Panc1 (cell line): ENCODE data around the gene HYAL2. TPM values are rescaled to one million over a fixed set of nuclear protein-coding genes. Genes with fewer than 3 reads are reported as not detected.

ENCODE experiments used
- ATAC-seq: fragments of 200-7000 bp; cut with Tn5 transposase; 2 replicates; pipeline ENCODE4 v1.9.1; 2020; ENCODE audit warnings: mild to moderate bottlenecking, moderate library complexity
- BruUV-seq: library from RNA; stranded (reverse); fragments of 400-500 nt; replicated peaks from 2 replicates; lab custom pipeline; 2021; lab: Mats Ljungman, UMichigan
- CTCF ChIA-PET: fragments of 300-600 bp; sonication (Branson Sonifier 250); formaldehyde crosslinking; loops from one replicate; lab custom pipeline; 2022; ENCODE audit warnings: antibody characterized with exemption; lab: Charles Lee
- POLR2A ChIA-PET: fragments of 300-600 bp; sonication (Branson Sonifier 250); formaldehyde crosslinking; loops from one replicate; lab custom pipeline; 2022; ENCODE audit warnings: antibody characterized with exemption; lab: Charles Lee
- DNase-seq: peaks from one replicate; pipeline ENCODE4 v3.0.0-alpha.2; 2010; ENCODE audit warnings: low read depth, low spot score
- H3K27ac ChIP-seq: 2 replicates; pipeline ENCODE4 v1.5.1; 2011; ENCODE audit warnings: mild to moderate bottlenecking, low read length, inconsistent platforms
- H3K27me3 ChIP-seq: fragments of 200-500 bp; sonication (Bioruptor generic); 2 replicates; pipeline ENCODE4 v1.6.0; 2014; ENCODE audit warnings: low read length, inconsistent platforms; ENCODE audit not compliant: control insufficient read depth, insufficient read depth
- H3K36me3 ChIP-seq: fragments of 200-500 bp; sonication (Bioruptor generic); 2 replicates; pipeline ENCODE4 v1.5.1; 2014; ENCODE audit warnings: inconsistent platforms, mild to moderate bottlenecking, low read length, moderate library complexity; ENCODE audit not compliant: control insufficient read depth, insufficient read depth
- H3K4me1 ChIP-seq: 2 replicates; pipeline ENCODE4 v1.5.1; 2011; ENCODE audit warnings: inconsistent platforms, mild to moderate bottlenecking, low read length, moderate library complexity; ENCODE audit not compliant: control insufficient read depth, insufficient read depth
- H3K4me3 ChIP-seq, 2 experiments: 2 replicates each; pipeline ENCODE4 v1.5.1; 2011 to 2012; ENCODE audit warnings: low read depth in 2 of 2, low read length in 2 of 2, mild to moderate bottlenecking in 2 of 2, inconsistent platforms in 1 of 2, moderate library complexity in 1 of 2
- H3K9me3 ChIP-seq: fragments of 200-500 bp; sonication (Bioruptor generic); 2 replicates; pipeline ENCODE4 v1.5.1; 2014; ENCODE audit warnings: low read depth, mild to moderate bottlenecking, inconsistent platforms, low read length, moderate library complexity; ENCODE audit not compliant: control insufficient read depth, insufficient read depth
- POLR2AphosphoS5 ChIP-seq: IDR thresholded peaks from 2 replicates; pipeline ENCODE4 v1.6.1; 2012; ENCODE audit warnings: mild to moderate bottlenecking, low read depth, low read length, moderate library complexity
- SIN3A ChIP-seq: IDR thresholded peaks from 2 replicates; pipeline ENCODE4 v1.6.1; 2012; ENCODE audit warnings: low read depth, mild to moderate bottlenecking, low read length, moderate library complexity, borderline replicate concordance; ENCODE audit not compliant: insufficient read depth
- TCF7L2 ChIP-seq: IDR thresholded peaks from 2 replicates; pipeline ENCODE4 v1.6.1; 2011; ENCODE audit warnings: mild to moderate bottlenecking, low read depth, low read length, inconsistent platforms
- in situ Hi-C: cut with HindIII; loops from 2 replicates; pipeline ENCODE4 v1.10.0; 2016; ENCODE audit warnings: low sequenced_read_pairs, low pct_unique_long_range_greater_than_20kb
- intact Hi-C: fragments of 100-400 bp; cut with micrococcal nuclease; formaldehyde crosslinking; loops from one replicate; pipeline ENCODE4 v1.10.0; 2022; ENCODE audit not compliant: unreplicated experiment
- total RNA-seq: library from RNA; stranded (reverse); gene quantifications from one replicate; pipeline ENCODE4 v1.2.1, GENCODE V29; 2021; ENCODE audit not compliant: unreplicated experiment
- TF ChIP-seq, protein P1 (sequence below), 2 experiments: IDR thresholded peaks; 2 replicates each; pipeline ENCODE4 v1.6.1; 2011 to 2012; ENCODE audit warnings: low read depth in 2 of 2, control low read depth in 1 of 2, low read length in 1 of 2, mild to moderate bottlenecking in 1 of 2, moderate library complexity in 1 of 2; ENCODE audit not compliant: insufficient read depth in 1 of 2
- TF ChIP-seq, protein P2 (sequence below): fragments of 450-650 bp; IDR thresholded peaks from 2 replicates; pipeline ENCODE4 v1.5.1; 2017; ENCODE audit warnings: mild to moderate bottlenecking

The HYAL2 gene
- total RNA-seq, 1 experiment from 2014 or later: 41.5 TPM

DNA sequence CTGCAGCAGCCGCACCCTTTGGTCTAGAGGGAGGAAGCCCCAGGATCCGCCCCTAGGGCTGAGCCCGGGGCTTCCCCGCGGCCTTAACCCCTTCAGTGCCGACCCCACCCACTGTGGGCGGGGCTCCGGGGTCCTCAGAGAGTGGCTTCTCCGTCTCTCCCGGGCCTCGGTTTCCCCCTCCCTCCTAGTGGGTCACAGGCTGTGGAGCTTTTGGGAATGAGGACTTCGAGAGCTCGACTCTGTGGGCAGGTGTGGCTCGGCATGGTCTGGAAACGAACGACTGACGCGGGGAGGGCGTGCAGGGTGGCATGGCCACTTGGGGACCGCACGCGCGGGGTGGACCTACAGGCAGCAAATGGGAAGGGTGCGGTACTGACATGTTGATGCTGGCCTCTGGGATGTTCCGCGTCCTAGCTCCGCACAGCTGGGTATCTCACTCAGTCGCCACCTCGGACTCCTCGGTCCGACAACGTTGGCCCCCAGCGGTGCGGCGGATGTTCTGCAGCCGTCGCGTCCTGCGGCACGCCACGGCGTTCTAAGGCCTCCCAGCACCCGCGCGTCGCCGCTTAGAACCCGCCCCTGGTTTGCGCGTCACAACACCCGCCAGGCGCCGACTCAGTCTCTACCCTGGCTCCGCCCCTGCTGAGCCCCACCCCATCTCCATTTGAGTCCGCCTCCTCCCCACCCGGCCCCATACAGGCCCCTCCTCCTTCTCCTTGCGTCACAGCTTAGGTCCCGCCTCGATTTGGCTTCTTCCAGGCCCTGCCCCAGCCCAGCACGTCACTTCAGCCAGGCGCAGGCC, 23.5 kb downstream of the HYAL2 start, which contains the start of the genes HYAL3 and NAA80:
Gene HYAL3, minus strand, starts transcription at position 570 of the 802 bp plus-strand sequence. CDS start 3,803 bp downstream, outside the sequence.
Gene NAA80, minus strand, starts transcription at position 570 of the 802 bp plus-strand sequence. CDS start 1,942 bp downstream, outside the sequence.
- Histone ChIP-seq H3K36me3 (no peaks in the 10 kb centered on the region), H3K9me3 (no peaks in the 10 kb centered on the region), H3K4me1 (peaks cover 4% of the 10 kb centered on the region), H3K4me3 (peak within 1 kb of the TSS; percentile 65 to 77), H3K27ac (peak within 1 kb of the TSS; percentile 79), H3K27me3 (no peaks in the 10 kb centered on the region)
- intact Hi-C loops: no loop called here
- DNase-seq: peak; percentile 92
- no TSS peak for BruUV-seq
- CTCF ChIA-PET: interaction anchor here (0.6 to 0.7 kb wide), 3 partner anchors 26 to 1203 kb away, joined by 4 to 6 read pairs (median 4); no protein-coding TSS in a partner anchor
- ATAC-seq: peak; percentile 93
- TF ChIP-seq TCF7L2 (no peak), SIN3A (no peak; the same call in 1 of the 2 replicates), POLR2AphosphoS5 (no peak)
- TF ChIP-seq, protein P1, sequence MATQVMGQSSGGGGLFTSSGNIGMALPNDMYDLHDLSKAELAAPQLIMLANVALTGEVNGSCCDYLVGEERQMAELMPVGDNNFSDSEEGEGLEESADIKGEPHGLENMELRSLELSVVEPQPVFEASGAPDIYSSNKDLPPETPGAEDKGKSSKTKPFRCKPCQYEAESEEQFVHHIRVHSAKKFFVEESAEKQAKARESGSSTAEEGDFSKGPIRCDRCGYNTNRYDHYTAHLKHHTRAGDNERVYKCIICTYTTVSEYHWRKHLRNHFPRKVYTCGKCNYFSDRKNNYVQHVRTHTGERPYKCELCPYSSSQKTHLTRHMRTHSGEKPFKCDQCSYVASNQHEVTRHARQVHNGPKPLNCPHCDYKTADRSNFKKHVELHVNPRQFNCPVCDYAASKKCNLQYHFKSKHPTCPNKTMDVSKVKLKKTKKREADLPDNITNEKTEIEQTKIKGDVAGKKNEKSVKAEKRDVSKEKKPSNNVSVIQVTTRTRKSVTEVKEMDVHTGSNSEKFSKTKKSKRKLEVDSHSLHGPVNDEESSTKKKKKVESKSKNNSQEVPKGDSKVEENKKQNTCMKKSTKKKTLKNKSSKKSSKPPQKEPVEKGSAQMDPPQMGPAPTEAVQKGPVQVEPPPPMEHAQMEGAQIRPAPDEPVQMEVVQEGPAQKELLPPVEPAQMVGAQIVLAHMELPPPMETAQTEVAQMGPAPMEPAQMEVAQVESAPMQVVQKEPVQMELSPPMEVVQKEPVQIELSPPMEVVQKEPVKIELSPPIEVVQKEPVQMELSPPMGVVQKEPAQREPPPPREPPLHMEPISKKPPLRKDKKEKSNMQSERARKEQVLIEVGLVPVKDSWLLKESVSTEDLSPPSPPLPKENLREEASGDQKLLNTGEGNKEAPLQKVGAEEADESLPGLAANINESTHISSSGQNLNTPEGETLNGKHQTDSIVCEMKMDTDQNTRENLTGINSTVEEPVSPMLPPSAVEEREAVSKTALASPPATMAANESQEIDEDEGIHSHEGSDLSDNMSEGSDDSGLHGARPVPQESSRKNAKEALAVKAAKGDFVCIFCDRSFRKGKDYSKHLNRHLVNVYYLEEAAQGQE (IDR thresholded peaks at IDR 0.05; ENCODE audit: insufficient read depth in 1 of 2, low read depth in 2 of 2, low read length in 1 of 2): 0 out of 4 replicates have a peak, but pooled peaks of 1 of the 2 experiments have one; percentile 16
- in situ Hi-C loops: no loop called here
- POLR2A ChIA-PET: interaction anchor here (0.6 to 0.7 kb wide), 3 partner anchors 16 to 369 kb away, joined by 3 to 10 read pairs (median 6); no protein-coding TSS in a partner anchor

DNA sequence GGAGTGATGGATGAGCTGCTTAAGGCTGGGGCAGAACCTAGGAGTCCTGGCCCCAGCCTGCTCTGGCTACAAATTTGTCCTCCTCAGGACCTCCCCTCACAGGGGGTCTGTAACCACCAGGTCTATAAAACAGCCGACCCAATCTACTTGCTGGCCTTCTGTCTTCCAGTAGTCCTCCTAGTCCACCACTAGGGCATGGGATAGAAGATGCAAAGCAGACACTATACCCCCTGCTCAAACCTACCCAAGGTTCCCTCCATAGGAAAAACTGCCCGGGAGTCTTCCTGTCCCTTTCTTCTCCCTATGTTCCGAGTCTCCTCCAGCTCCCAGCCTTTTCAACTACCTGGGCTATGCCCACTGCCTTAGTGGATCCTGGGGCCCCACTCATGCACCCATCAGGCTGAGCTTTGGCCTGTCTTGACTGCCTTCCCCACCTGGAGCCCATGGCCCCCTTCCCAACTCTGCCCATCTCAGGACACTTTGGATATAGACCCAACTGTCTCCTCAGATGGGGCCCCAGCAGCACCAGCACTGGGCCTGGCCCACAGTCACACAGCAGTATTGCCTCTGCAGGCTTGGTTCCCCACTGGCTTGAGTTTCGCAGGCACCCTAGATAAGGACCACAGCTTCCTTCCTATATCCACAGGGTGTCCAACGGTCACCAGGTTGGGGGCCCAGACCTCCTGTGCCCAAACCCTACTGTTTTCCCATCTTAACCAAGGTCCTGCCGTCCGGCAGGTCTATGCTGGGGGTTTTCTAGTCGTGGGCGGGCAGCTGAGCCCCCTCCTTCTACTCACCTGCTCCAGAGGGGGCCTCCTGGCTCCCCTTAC, 24.4 kb downstream of the HYAL2 start:
- BruUV-seq: TSS peak; percentile 92
- Histone ChIP-seq H3K4me3 (peak overlapping the region; percentile 65 to 77), H3K9me3 (no peaks in the 10 kb centered on the region), H3K27ac (peak overlapping the region; percentile 65), H3K36me3 (no peaks in the 10 kb centered on the region), H3K4me1 (peaks cover 4% of the 10 kb centered on the region), H3K27me3 (no peaks in the 10 kb centered on the region)
- intact Hi-C loops (no loop called here), in situ Hi-C loops (no loop called here)
- DNase-seq: no peak
- ATAC-seq: no peak
- CTCF ChIA-PET: no interaction called here
- POLR2A ChIA-PET: no interaction called here
- TF ChIP-seq POLR2AphosphoS5: no peak
- no peak for TF ChIP-seq TCF7L2
- TF ChIP-seq SIN3A: no peak

DNA sequence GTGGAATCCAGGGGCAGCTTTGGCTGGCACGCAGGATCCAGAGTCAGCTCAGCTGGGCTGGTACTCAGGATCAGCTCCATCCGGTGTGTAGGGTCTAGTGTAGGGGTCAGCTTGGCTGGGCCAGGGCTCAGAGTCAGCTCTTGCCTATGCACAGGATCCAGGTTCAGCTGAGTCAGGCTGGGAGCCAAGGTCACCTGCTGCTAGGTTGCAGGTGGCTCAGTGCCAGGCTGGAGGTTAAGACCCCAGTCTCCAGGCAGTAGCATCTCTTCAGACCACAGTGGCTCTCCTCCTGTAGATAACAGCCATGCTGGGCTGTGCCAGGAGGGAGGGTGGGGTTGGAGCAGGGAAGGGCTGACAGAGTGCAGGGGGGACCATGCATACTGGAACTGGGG, 25.2 kb downstream of the HYAL2 start:
- POLR2A ChIA-PET: no interaction called here
- intact Hi-C loops (no loop called here), in situ Hi-C loops (no loop called here)
- Histone ChIP-seq H3K27me3 (no peaks in the 10 kb centered on the region), H3K36me3 (no peaks in the 10 kb centered on the region), H3K4me1 (peaks cover 10% of the 10 kb centered on the region), H3K9me3 (no peaks in the 10 kb centered on the region), H3K27ac (no peak overlapping the region), H3K4me3 (no peak overlapping the region)
- no TSS peak for BruUV-seq
- no peak for TF ChIP-seq SIN3A
- no peak for TF ChIP-seq POLR2AphosphoS5
- TF ChIP-seq, protein P1 (IDR thresholded peaks at IDR 0.05; ENCODE audit: insufficient read depth in 1 of 2, low read depth in 2 of 2, low read length in 1 of 2): no peak
- no peak for TF ChIP-seq TCF7L2
- TF ChIP-seq, protein P2, sequence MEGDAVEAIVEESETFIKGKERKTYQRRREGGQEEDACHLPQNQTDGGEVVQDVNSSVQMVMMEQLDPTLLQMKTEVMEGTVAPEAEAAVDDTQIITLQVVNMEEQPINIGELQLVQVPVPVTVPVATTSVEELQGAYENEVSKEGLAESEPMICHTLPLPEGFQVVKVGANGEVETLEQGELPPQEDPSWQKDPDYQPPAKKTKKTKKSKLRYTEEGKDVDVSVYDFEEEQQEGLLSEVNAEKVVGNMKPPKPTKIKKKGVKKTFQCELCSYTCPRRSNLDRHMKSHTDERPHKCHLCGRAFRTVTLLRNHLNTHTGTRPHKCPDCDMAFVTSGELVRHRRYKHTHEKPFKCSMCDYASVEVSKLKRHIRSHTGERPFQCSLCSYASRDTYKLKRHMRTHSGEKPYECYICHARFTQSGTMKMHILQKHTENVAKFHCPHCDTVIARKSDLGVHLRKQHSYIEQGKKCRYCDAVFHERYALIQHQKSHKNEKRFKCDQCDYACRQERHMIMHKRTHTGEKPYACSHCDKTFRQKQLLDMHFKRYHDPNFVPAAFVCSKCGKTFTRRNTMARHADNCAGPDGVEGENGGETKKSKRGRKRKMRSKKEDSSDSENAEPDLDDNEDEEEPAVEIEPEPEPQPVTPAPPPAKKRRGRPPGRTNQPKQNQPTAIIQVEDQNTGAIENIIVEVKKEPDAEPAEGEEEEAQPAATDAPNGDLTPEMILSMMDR: no peak
- ATAC-seq: no peak
- DNase-seq: no peak
- CTCF ChIA-PET: no interaction called here
